Glomerular endothelial cell (primary cell): ENCODE data around the gene PAN3. TPM values are rescaled to one million over a fixed set of nuclear protein-coding genes. Genes with fewer than 3 reads are reported as not detected.

Experiments used
- DNase-seq: peaks from one replicate; pipeline ENCODE4 v3.0.0-alpha.2; 2011; ENCODE audit warnings: low read depth, low spot score; ENCODE audit errors: extremely low read depth
- total RNA-seq: library from RNA; depleted of rRNA; stranded (reverse); fragments of >200 nt; gene quantifications from 2 replicates; pipeline ENCODE4 v1.2.3, GENCODE V29; 2015

PAN3 gene
- total RNA-seq, 1 donor from 2014 or later = 27.4 TPM

GRCh38 chr13:28283600-28283999, 145.3 kb downstream of the PAN3 start:
- DNase-seq = no peak

GRCh38 chr13:28286263-28286662, 147.9 kb downstream of the PAN3 start:
- DNase-seq = no peak

GRCh38 chr13:28297341-28297740, 159.0 kb downstream of the PAN3 start:
- DNase-seq = no peak

- DNase-seq = no peak
Observed at GRCh38 chr13:28299916-28300315, 161.6 kb downstream of the PAN3 start.

GRCh38 chr13:28301839-28302238, 163.5 kb downstream of the PAN3 start:
- DNase-seq = no peak

- no peak for DNase-seq
Observed at GRCh38 chr13:28306325-28306724, 168.0 kb downstream of the PAN3 start.

GRCh38 chr13:28313579-28313978, 175.2 kb downstream of the PAN3 start:
- no peak for DNase-seq

GRCh38 chr13:28314879-28315278, 176.5 kb downstream of the PAN3 start:
- DNase-seq = no peak

GRCh38 chr13:28316129-28316528, 177.8 kb downstream of the PAN3 start:
- no peak for DNase-seq

GRCh38 chr13:28316836-28317235, 178.5 kb downstream of the PAN3 start:
- DNase-seq = no peak

GRCh38 chr13:28318496-28318895, 180.2 kb downstream of the PAN3 start:
- DNase-seq = no peak

- DNase-seq = no peak
Observed at GRCh38 chr13:28319528-28319927, 181.2 kb downstream of the PAN3 start.

- no peak for DNase-seq
Observed at GRCh38 chr13:28320209-28320608, 181.9 kb downstream of the PAN3 start.

- DNase-seq = no peak
Observed at GRCh38 chr13:28320884-28321574, 182.7 kb downstream of the PAN3 start.

- DNase-seq = no peak
Observed at GRCh38 chr13:28321756-28322155, 183.4 kb downstream of the PAN3 start.

- no peak for DNase-seq
Observed at GRCh38 chr13:28322256-28322905, 184.0 kb downstream of the PAN3 start.

- no peak for DNase-seq
Observed at GRCh38 chr13:28324181-28324789, 185.9 kb downstream of the PAN3 start.

GRCh38 chr13:28325022-28325421, 186.7 kb downstream of the PAN3 start:
- DNase-seq = no peak

GRCh38 chr13:28326056-28326455, 187.7 kb downstream of the PAN3 start:
- DNase-seq = no peak

GRCh38 chr13:28327373-28328270, 189.3 kb downstream of the PAN3 start:
- no peak for DNase-seq

GRCh38 chr13:28328271-28328607, 189.9 kb downstream of the PAN3 start:
- DNase-seq = no peak
